Testis (tissue), 2 donors: ENCODE data around the gene DUS1L.

Experiments used
- CTCF ChIP-seq, 3 experiments: fragments of 450-650 bp in 2 of 3; fragments of 200-600 bp in 1 of 3; sonication (generic) in 1 of 3; IDR thresholded peaks; one replicate each; pipeline ENCODE4 v1.5.1; 2016 to 2019; ENCODE audit warnings: antibody characterized with exemption in 3 of 3, mild to moderate bottlenecking in 2 of 3, moderate library complexity in 1 of 3
- POLR2A ChIP-seq: fragments of 450-650 bp; IDR thresholded peaks from one replicate; pipeline ENCODE4 v1.6.1; 2017; ENCODE audit warnings: antibody characterized with exemption, mild to moderate bottlenecking, moderate library complexity

- TF ChIP-seq CTCF (IDR thresholded peaks at IDR 0.05): no peak
- TF ChIP-seq POLR2A: no peak
Observed at GRCh38 chr17:82047914-82048570, 17.6 kb downstream of the DUS1L start.
